Posterior vena cava (tissue), 2 donors: ENCODE measurements around the gene TBX20. TPM values are rescaled to one million over a fixed set of nuclear protein-coding genes. Genes with fewer than 3 reads are reported as not detected.
"Not testable (repeated sequence)": the region's sequence is repeated elsewhere in the genome, so short reads cannot be mapped to it uniquely, and the experiment has no call there.

Experiments used
- DNase-seq: peaks from one replicate; pipeline ENCODE4 v3.0.0-alpha.2; 2020; ENCODE audit warnings: low spot score
- intact Hi-C, 2 donors: fragments of 100-400 bp; cut with DNase I; formaldehyde crosslinking; loops; one replicate each; pipeline versions ENCODE4 v1.14.1 to v1.14.2; 2022 to 2023
- total RNA-seq, 2 donors: library from RNA; stranded (reverse); fragmentation: NEBNext Ultra II Directional; extraction: Animal tissue kit (Norgen Biotek cat#: 25700); gene quantifications; one replicate each; pipeline ENCODE4 v1.2.1, GENCODE V29; 2021
- donor health status: DM: yes; HTN: yes; CAD: no.
- donor health status: DM: yes; HTN: yes; CAD: no.

Gene TBX20
- total RNA-seq, 2 donors from 2014 or later: not detected

- DNase-seq: no peak
- intact Hi-C loops: no loop called here
These were observed 3.6 kb upstream of the TBX20 start for GRCh38 chr7:35257251-35258124.

GRCh38 chr7:35256256-35257175, 2.6 kb upstream of the TBX20 start:
- no peak for DNase-seq
- intact Hi-C loops: no loop called here

- intact Hi-C loops: no loop called here
- DNase-seq: no peak
These were observed 1.7 kb upstream of the TBX20 start for GRCh38 chr7:35255443-35256255.

- peak; percentile 74 for DNase-seq
These were observed 869 bp upstream of the TBX20 start for GRCh38 chr7:35254496-35255442.

GRCh38 chr7:35253460-35253709, 515 bp downstream of the TBX20 start:
- peak; percentile 58 for DNase-seq
- intact Hi-C loops: no loop called here

More at GRCh38 chr7:35254496-35255442, 869 bp upstream of the TBX20 start:
- intact Hi-C loops: no loop called here

GRCh38 chr7:35252612-35253459, 1.1 kb downstream of the TBX20 start:
- no peak for DNase-seq
- intact Hi-C loops: no loop called here

GRCh38 chr7:35251606-35252310, 2.1 kb downstream of the TBX20 start:
- intact Hi-C loops: no loop called here
- no peak for DNase-seq

- intact Hi-C loops: no loop called here
These were observed 3.0 kb downstream of the TBX20 start for GRCh38 chr7:35250941-35251340.

GRCh38 chr7:35250452-35250851, 3.4 kb downstream of the TBX20 start:
- DNase-seq: no peak
- intact Hi-C loops: no loop called here

More at GRCh38 chr7:35250941-35251340, 3.0 kb downstream of the TBX20 start:
- no peak for DNase-seq

- intact Hi-C loops: no loop called here
- no peak for DNase-seq
These were observed 4.4 kb downstream of the TBX20 start for GRCh38 chr7:35249537-35249907.

GRCh38 chr7:35248576-35249536, 5.0 kb downstream of the TBX20 start:
- no peak for DNase-seq
- intact Hi-C loops: no loop called here

GRCh38 chr7:35246819-35247218, 7.1 kb downstream of the TBX20 start:
- intact Hi-C loops: no loop called here

GRCh38 chr7:35241884-35242283, 12.0 kb downstream of the TBX20 start:
- intact Hi-C loops: no loop called here

More at GRCh38 chr7:35246819-35247218, 7.1 kb downstream of the TBX20 start:
- DNase-seq: no peak

GRCh38 chr7:35241436-35241835, 12.5 kb downstream of the TBX20 start:
- intact Hi-C loops: no loop called here
- no peak for DNase-seq

More at GRCh38 chr7:35241884-35242283, 12.0 kb downstream of the TBX20 start:
- DNase-seq: no peak

GRCh38 chr7:35241008-35241407, 12.9 kb downstream of the TBX20 start:
- DNase-seq, intact Hi-C loops: not testable (repeated sequence)

- DNase-seq, intact Hi-C loops: not testable (repeated sequence)
These were observed 15.4 kb downstream of the TBX20 start for GRCh38 chr7:35238456-35238855.
